NT2/D1 (cell line): ENCODE results near the gene THYN1.

Experiments
- YY1 ChIP-seq: IDR thresholded peaks from 2 replicates; pipeline ENCODE4 v1.6.1; 2011; ENCODE audit not compliant: insufficient read length, insufficient read depth
- ZNF274 ChIP-seq: IDR thresholded peaks from 2 replicates; pipeline ENCODE4 v1.6.1; 2011; ENCODE audit warnings: mild to moderate bottlenecking, low read depth, low read length

DNA sequence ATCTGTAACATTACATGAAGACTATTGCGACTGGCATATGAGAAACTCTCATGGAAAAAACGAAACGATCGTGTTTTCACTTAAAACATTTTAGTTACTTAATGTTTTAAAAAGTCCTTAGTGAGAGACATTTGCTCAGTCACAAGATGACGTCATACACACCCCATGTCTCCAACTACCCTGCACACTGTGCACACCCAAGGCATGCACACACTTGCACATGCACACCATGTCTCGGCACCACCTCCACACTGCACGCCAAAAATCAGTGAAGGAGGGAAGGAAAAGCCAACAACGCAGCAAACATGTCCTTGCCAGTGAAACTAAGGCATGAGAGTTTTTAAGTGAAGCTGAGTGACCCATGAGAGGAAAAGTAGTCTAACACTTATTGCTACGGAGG, 47.4 kb downstream of the THYN1 start:
- TF ChIP-seq YY1 (no peak), ZNF274 (no peak)
